ENCODE measurements around the gene BIRC3. TPM values are rescaled to one million over a fixed set of nuclear protein-coding genes. Genes with fewer than 3 reads are reported as not detected.

The BIRC3 gene
- total and polyA plus RNA-seq, 2 of the 8 experiments (the other 6 are each of a cell fraction or from before 2014, with no cell fraction given) = 0.08 to 0.20 TPM

- no peak for TF ChIP-seq RBBP5 (IDR thresholded peaks at IDR 0.05; ENCODE audit: borderline replicate concordance, low read depth, low read length)
- no peak for TF ChIP-seq TBP (IDR thresholded peaks at IDR 0.05; ENCODE audit: low read depth, low read length)
- TF ChIP-seq SUZ12 (IDR thresholded peaks at IDR 0.05; ENCODE audit: low read length) = no peak
- no peak for TF ChIP-seq RNF2 (IDR thresholded peaks at IDR 0.05; ENCODE audit: borderline replicate concordance, low read depth, low read length, missing control alignments, poor library complexity, severe bottlenecking)
These were observed 43.4 kb downstream of the BIRC3 start (continued) for GRCh38 chr11:102360681-102361080.
